Memory B cell (primary cell): ENCODE data around the gene CPAMD8.

ENCODE experiments used
- ATAC-seq: fragments of 150-1000 bp; cut with Tn5 transposase; 2 replicates; pipeline ENCODE4 v1.10.0; 2021; ENCODE audit warnings: low read depth, mild to moderate bottlenecking, moderate library complexity
- DNase-seq, 2 donors: peaks; one replicate each; pipeline ENCODE4 v3.0.0; 2022; ENCODE audit warnings: low spot score in 2 of 2
- H3K27ac Mint-ChIP-seq: one replicate; pipeline ENCODE4 v1.8.0; 2022; ENCODE audit warnings: mild to moderate bottlenecking, moderate library complexity, mixed read lengths
- H3K27me3 Mint-ChIP-seq: one replicate; pipeline ENCODE4 v1.8.0; 2022; ENCODE audit warnings: mixed read lengths
- H3K36me3 Mint-ChIP-seq: one replicate; pipeline ENCODE4 v1.8.0; 2022; ENCODE audit warnings: mild to moderate bottlenecking, mixed read lengths
- H3K4me1 Mint-ChIP-seq: one replicate; pipeline ENCODE4 v1.8.0; 2022; ENCODE audit warnings: mixed read lengths
- H3K4me3 Mint-ChIP-seq: one replicate; pipeline ENCODE4 v1.8.0; 2022; ENCODE audit warnings: mild to moderate bottlenecking, moderate library complexity, mixed read lengths
- H3K9me3 Mint-ChIP-seq: one replicate; pipeline ENCODE4 v1.8.0; 2022; ENCODE audit warnings: mixed read lengths

Gene CPAMD8

GRCh38 chr19:16890461-16891184, 136.0 kb downstream of the CPAMD8 start:
- no peak overlapping the region for H3K4me3 Mint-ChIP-seq
- H3K27ac Mint-ChIP-seq, result no peak overlapping the region
- no peak for ATAC-seq
- no peak for DNase-seq
- H3K36me3 Mint-ChIP-seq, result no peaks in the 10 kb centered on the region
- H3K9me3 Mint-ChIP-seq, result no peaks in the 10 kb centered on the region
- peaks cover 28% of the 10 kb centered on the region for H3K4me1 Mint-ChIP-seq
- H3K27me3 Mint-ChIP-seq, result peaks cover 2% of the 10 kb centered on the region

GRCh38 chr19:16889883-16890460, 136.6 kb downstream of the CPAMD8 start:
- no peak overlapping the region for H3K27ac Mint-ChIP-seq
- no peaks in the 10 kb centered on the region for H3K9me3 Mint-ChIP-seq
- H3K4me3 Mint-ChIP-seq, result no peak overlapping the region
- no peaks in the 10 kb centered on the region for H3K36me3 Mint-ChIP-seq
- ATAC-seq (no peak), DNase-seq (no peak)
- peaks cover 2% of the 10 kb centered on the region for H3K27me3 Mint-ChIP-seq
- peaks cover 25% of the 10 kb centered on the region for H3K4me1 Mint-ChIP-seq

GRCh38 chr19:16889366-16889882, 137.2 kb downstream of the CPAMD8 start:
- DNase-seq (no peak), ATAC-seq (no peak)
- Mint-ChIP-seq H3K4me3 (peak overlapping the region; percentile 16), H3K4me1 (peaks cover 23% of the 10 kb centered on the region), H3K36me3 (no peaks in the 10 kb centered on the region), H3K9me3 (no peaks in the 10 kb centered on the region), H3K27me3 (peaks cover 2% of the 10 kb centered on the region), H3K27ac (no peak overlapping the region)

GRCh38 chr19:16888629-16889365, 137.8 kb downstream of the CPAMD8 start, which contains the start of gene F2RL3:
F2RL3 (plus strand) TSS chr19:16888999; CDS start chr19:16889190, 191 bp downstream.
- peaks cover 20% of the 10 kb centered on the region for H3K4me1 Mint-ChIP-seq
- H3K36me3 Mint-ChIP-seq, result no peaks in the 10 kb centered on the region
- H3K4me3 Mint-ChIP-seq, result peak within 1 kb of the TSS; percentile 16
- DNase-seq, result no peak
- ATAC-seq, result no peak
- H3K9me3 Mint-ChIP-seq, result no peaks in the 10 kb centered on the region
- peaks cover 2% of the 10 kb centered on the region for H3K27me3 Mint-ChIP-seq
- H3K27ac Mint-ChIP-seq, result no peak within 1 kb of the TSS

- Mint-ChIP-seq H3K36me3 (no peaks in the 10 kb centered on the region), H3K27me3 (peaks cover 5% of the 10 kb centered on the region), H3K4me3 (no peak overlapping the region), H3K27ac (no peak overlapping the region), H3K4me1 (peaks cover 10% of the 10 kb centered on the region), H3K9me3 (peaks cover 4% of the 10 kb centered on the region)
- no peak for ATAC-seq
- no peak for DNase-seq
These were observed 139.0 kb downstream of the CPAMD8 start for GRCh38 chr19:16887353-16888265.

- Mint-ChIP-seq H3K4me3 (no peak overlapping the region), H3K9me3 (peaks cover 9% of the 10 kb centered on the region), H3K36me3 (peaks cover 2% of the 10 kb centered on the region), H3K27ac (no peak overlapping the region), H3K27me3 (peaks cover 5% of the 10 kb centered on the region), H3K4me1 (peaks cover 6% of the 10 kb centered on the region)
- ATAC-seq (peak; percentile 50), DNase-seq (no peak)
These were observed 140.2 kb downstream of the CPAMD8 start for GRCh38 chr19:16886305-16886880.

- Mint-ChIP-seq H3K4me1 (peaks cover 6% of the 10 kb centered on the region), H3K36me3 (peaks cover 9% of the 10 kb centered on the region), H3K27ac (no peak overlapping the region), H3K27me3 (peaks cover 5% of the 10 kb centered on the region), H3K4me3 (no peak overlapping the region), H3K9me3 (peaks cover 13% of the 10 kb centered on the region)
- DNase-seq, result no peak
- ATAC-seq, result no peak
These were observed 141.4 kb downstream of the CPAMD8 start for GRCh38 chr19:16885166-16885565.

- Mint-ChIP-seq H3K4me3 (no peak overlapping the region), H3K27ac (no peak overlapping the region), H3K4me1 (peaks cover 1% of the 10 kb centered on the region), H3K36me3 (peaks cover 21% of the 10 kb centered on the region), H3K27me3 (peaks cover 4% of the 10 kb centered on the region), H3K9me3 (peaks cover 14% of the 10 kb centered on the region)
- ATAC-seq (no peak), DNase-seq (no peak)
These were observed 143.1 kb downstream of the CPAMD8 start for GRCh38 chr19:16883522-16883921.

- H3K27ac Mint-ChIP-seq, result no peak overlapping the region
- peaks cover 14% of the 10 kb centered on the region for H3K9me3 Mint-ChIP-seq
- H3K4me1 Mint-ChIP-seq, result peaks cover under 1% of the 10 kb centered on the region
These were observed 144.5 kb downstream of the CPAMD8 start for GRCh38 chr19:16882146-16882545.

GRCh38 chr19:16880884-16881554, 145.6 kb downstream of the CPAMD8 start:
- Mint-ChIP-seq H3K36me3 (peaks cover 29% of the 10 kb centered on the region), H3K27me3 (peaks cover 3% of the 10 kb centered on the region), H3K4me3 (no peak overlapping the region), H3K9me3 (peaks cover 14% of the 10 kb centered on the region), H3K4me1 (peaks cover 4% of the 10 kb centered on the region), H3K27ac (no peak overlapping the region)
- ATAC-seq (no peak), DNase-seq (no peak)

More at GRCh38 chr19:16882146-16882545, 144.5 kb downstream of the CPAMD8 start:
- peaks cover 3% of the 10 kb centered on the region for H3K27me3 Mint-ChIP-seq
- H3K36me3 Mint-ChIP-seq, result peaks cover 26% of the 10 kb centered on the region
- no peak for DNase-seq
- no peak overlapping the region for H3K4me3 Mint-ChIP-seq
- ATAC-seq, result no peak

- Mint-ChIP-seq H3K36me3 (peaks cover 50% of the 10 kb centered on the region), H3K9me3 (peaks cover 22% of the 10 kb centered on the region), H3K4me3 (no peak overlapping the region), H3K27me3 (peaks cover 3% of the 10 kb centered on the region), H3K27ac (no peak overlapping the region), H3K4me1 (peaks cover 24% of the 10 kb centered on the region)
- DNase-seq (no peak), ATAC-seq (no peak)
These were observed 148.2 kb downstream of the CPAMD8 start for GRCh38 chr19:16878181-16878965.

- Mint-ChIP-seq H3K36me3 (peaks cover 54% of the 10 kb centered on the region), H3K9me3 (peaks cover 17% of the 10 kb centered on the region), H3K4me1 (peaks cover 24% of the 10 kb centered on the region), H3K27me3 (no peaks in the 10 kb centered on the region), H3K4me3 (no peak overlapping the region), H3K27ac (peak overlapping the region; percentile 65)
- ATAC-seq (no peak), DNase-seq (no peak)
These were observed 149.0 kb downstream of the CPAMD8 start for GRCh38 chr19:16877581-16877980.
